ENCODE measurements around the gene RNF144B. TPM values are rescaled to one million over a fixed set of nuclear protein-coding genes. Genes with fewer than 3 reads are reported as not detected.
"Not testable (repeated sequence)": the region's sequence is repeated elsewhere in the genome, so short reads cannot be mapped to it uniquely, and the experiment has no call there.

Gene RNF144B
- total RNA-seq, 1 donor from 2014 or later: 0.32 TPM

DNA sequence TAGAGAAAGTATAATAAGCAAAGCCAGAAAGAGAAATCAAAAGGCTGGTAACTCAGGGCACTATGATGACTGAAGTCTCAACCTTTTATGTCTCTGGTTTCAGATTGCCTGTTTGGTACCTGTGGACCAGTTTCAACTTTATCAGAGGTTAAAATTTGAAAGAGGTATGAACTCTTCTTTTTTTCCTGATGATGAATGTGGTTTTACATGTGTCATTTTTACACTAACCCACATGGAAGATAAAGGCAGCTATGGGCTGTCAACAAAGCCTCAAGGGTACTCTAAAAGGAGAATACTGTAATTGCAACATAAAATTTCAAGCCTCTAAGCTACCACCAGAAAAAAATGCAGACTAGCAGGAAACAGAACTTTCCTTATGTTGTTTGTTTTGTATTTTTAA, 52.4 kb downstream of the RNF144B start:
- intact Hi-C loops (cut with micrococcal nuclease): no loop called here

GRCh38 chr6:18441251-18441979, 54.3 kb downstream of the RNF144B start:
- intact Hi-C loops (cut with micrococcal nuclease): no loop called here

GRCh38 chr6:18444111-18444510, 57.0 kb downstream of the RNF144B start:
- intact Hi-C loops (cut with micrococcal nuclease): no loop called here

DNA sequence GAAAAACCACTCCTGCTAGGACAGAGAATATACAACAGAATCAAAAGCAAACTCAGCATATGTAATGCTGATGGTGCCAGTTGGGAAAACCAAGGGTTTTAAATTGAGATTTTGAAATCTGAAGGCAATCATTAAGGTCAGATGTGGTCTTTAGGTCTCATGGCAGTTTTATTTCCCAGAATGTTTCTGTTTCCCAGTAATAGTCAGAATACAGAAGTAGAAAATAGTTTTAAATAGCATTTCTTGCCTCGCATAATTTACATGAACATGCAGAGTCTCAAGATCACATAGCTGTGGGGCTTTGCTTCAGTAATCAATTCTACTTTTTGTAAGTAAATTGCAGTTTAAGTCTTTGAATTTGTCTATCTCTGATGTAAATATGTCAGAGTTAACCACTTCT, 58.1 kb downstream of the RNF144B start:
- intact Hi-C loops (cut with micrococcal nuclease): no loop called here

GRCh38 chr6:18446771-18447170, 59.6 kb downstream of the RNF144B start:
- intact Hi-C loops (cut with micrococcal nuclease): no loop called here

GRCh38 chr6:18447552-18447951, 60.4 kb downstream of the RNF144B start:
- intact Hi-C loops (cut with micrococcal nuclease): no loop called here

DNA sequence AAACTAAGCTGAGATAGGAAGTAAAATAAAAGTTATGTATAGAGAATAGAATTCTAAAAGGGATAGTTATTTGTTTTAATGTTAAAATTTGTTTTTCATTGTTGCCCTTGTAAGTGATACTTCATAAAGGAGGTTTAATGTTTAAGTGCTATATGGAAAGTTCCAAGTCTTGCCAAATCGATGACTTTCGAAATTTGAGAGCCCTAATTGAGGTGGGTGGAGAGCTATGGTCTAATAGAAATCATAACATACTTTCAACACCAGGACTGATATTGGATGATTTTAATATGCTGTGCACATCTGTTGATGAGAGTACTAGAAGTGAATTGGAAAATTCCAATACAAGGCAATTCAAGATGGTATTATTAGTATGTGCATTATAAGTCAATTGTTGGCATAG, 64.6 kb downstream of the RNF144B start:
- intact Hi-C loops (cut with micrococcal nuclease): no loop called here

- intact Hi-C loops (cut with micrococcal nuclease): no loop called here
Observed at GRCh38 chr6:18454446-18454845, 67.3 kb downstream of the RNF144B start.

- intact Hi-C loops (cut with micrococcal nuclease): no loop called here
Observed at GRCh38 chr6:18457065-18457737, 70.1 kb downstream of the RNF144B start.

DNA sequence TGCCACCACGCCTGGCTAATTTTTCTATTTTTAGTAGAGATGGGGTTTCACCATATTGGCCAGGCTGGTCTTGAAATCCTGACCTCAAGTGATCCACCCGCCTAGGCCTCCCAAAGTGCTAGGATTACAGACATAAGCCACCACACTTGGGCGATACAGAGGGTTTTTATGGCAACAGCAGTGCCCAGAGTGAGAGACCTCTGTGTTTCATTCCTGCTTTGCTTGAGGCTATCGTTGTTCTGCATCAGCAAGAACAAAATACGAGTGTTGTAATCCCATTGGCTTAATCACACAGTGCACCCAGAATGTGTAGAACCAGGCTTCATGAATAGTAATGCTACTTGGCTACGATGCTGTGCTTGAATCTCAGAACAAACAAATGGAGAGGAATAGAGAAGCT, 70.9 kb downstream of the RNF144B start:
- intact Hi-C loops (cut with micrococcal nuclease): not testable (repeated sequence)

- intact Hi-C loops (cut with micrococcal nuclease): no loop called here
Observed at GRCh38 chr6:18463429-18463828, 76.3 kb downstream of the RNF144B start.

DNA sequence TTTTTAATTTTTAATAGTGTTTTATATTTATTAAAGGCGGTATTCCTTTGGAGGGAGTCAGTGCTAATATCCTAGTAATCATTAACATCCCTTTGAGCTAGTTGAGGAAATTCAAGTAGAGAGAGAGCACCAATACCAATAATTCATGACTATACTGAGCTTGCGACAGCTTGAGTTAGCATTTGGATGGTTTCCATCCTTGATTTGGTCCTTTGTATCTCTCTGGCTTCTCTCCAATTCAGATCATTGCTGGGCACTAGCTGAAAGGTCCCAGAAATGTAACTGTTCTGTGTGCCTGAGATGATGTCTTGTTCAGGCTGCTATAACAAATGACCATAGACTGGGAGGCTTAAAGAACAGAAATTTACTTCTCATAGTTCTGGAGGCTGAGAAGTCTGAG, 77.0 kb downstream of the RNF144B start:
- intact Hi-C loops (cut with micrococcal nuclease): no loop called here

GRCh38 chr6:18465410-18466154, 78.4 kb downstream of the RNF144B start:
- intact Hi-C loops (cut with micrococcal nuclease): no loop called here

DNA sequence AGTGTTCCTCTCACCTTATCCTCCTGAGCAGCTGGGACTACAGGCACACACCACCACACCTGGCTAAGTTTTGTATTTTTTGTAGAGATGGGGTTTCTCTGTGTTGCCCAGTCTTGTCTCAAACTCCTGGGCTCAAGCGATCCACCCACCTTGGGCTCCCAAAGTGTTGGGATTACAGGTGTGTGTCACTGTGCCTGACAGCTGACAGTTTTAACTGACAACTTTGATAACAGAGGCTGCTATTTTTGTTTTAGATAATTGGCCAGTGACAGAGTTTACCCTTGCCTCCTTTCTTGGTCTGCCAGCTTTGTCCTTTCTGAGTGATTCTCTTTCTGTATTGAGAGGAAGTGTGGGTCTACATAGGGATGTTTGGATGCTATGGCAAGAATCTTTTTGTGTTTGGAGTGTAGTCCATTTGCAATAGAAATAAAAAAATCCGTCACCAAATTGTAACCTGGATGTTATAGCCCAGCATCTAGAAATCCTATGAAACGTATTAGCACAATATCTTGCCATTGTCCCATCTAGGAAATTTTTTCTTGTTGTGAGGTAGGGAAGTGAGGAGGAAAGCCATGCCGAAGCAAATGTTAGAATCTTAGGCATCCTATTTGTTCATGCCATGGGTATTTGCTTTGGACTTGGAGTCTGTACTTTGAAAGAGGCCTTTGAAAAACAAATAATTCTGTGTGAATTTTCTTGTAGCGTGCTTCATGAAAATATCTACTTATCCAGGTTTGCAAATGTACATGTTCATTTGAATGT, 80.8 kb downstream of the RNF144B start:
- intact Hi-C loops (cut with micrococcal nuclease): no loop called here

DNA sequence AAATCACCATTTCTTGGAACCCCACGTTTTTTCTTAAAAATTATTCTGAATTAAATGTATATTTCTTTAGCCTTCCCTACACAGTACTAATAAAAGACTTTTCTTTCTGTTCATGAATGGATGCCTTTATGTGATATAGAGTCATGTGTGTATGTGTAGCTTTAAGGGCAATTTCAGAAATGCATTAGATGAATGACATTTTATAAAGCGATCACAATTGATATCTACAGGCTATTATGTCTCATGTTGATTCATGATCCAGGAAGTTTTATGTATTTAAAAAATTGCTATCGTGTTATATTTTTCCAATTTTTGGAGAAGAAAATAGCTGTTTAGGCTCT, 81.3 kb downstream of the RNF144B start:
- intact Hi-C loops (cut with micrococcal nuclease): no loop called here

GRCh38 chr6:18469536-18469935, 82.4 kb downstream of the RNF144B start:
- intact Hi-C loops (cut with micrococcal nuclease): no loop called here

GRCh38 chr6:18471232-18471964, 84.2 kb downstream of the RNF144B start:
- intact Hi-C loops (cut with micrococcal nuclease): no loop called here

GRCh38 chr6:18472941-18473340, 85.8 kb downstream of the RNF144B start:
- intact Hi-C loops (cut with micrococcal nuclease): no loop called here

DNA sequence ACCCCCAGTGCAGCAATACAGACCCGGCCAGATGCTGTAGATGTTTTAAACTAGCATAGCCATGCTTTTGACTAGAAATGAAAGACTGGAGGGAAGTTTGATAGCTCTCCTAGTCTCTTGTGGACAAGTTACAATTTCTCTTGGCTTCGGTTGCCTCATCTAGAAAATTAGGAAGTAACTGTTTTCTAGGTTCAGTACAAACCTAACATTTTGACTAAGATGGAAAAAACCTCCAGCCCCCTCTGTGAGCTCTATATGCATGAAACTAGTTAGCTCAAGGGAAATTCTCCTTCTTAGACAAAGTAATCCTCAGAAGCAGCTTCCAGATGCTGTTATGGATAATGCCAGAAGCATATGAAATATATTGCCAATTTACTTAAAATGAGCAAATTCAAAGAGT, 86.6 kb downstream of the RNF144B start:
- intact Hi-C loops (cut with micrococcal nuclease): no loop called here

GRCh38 chr6:18477301-18477941, 90.3 kb downstream of the RNF144B start:
- intact Hi-C loops (cut with micrococcal nuclease): no loop called here

DNA sequence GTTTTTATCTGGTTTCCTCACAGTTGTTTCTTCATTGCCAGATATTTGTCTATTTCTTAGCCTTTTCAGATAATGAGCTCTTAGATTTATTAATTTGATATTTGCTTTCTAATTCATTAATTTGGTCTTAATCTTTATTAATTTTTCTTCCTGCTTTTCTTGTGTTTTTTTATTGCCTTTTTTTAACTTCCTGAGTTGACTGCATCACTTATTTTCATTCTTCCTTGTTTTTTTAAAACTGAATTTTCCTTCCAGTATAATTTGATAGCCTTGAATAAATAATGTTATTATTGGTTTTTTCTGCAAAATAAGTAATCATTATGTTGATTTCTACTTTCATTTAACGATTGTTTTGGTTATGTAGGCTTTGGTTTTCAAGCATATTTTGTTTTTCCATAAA, 91.5 kb downstream of the RNF144B start:
- intact Hi-C loops (cut with micrococcal nuclease): no loop called here

Measured in T-helper 1 cell treated with Interleukin-12 subunit alpha and Interleukin-12 subunit beta and Interleukin-4 antibody, amounts not matched to agents 30 ng/mL and 1 ng/mL, for 36 hours (primary cell).